K562 (cell line): Measurements from ENCODE around the gene CCR5AS.

Experiments used
- ATAC-seq: fragments of 200-7000 bp; cut with Tn5 transposase; 3 replicates; pipeline ENCODE4 v1.9.1; 2020; ENCODE audit warnings: moderate library complexity
- BruUV-seq: library from RNA; stranded (reverse); fragments of 400-500 nt; replicated peaks from 2 replicates; lab custom pipeline; 2021; lab: Mats Ljungman, UMichigan
- CTCF ChIA-PET: fragments of 300-600 bp; formaldehyde crosslinking; extraction: SDS; loops from one replicate; lab custom pipeline; 2021; ENCODE audit warnings: low intra/inter-chr PET ratio; lab: Yijun Ruan, JAX
- POLR2A ChIA-PET: fragments of 300-600, 350-650 bp; sonication (Branson Sonifier 250); formaldehyde crosslinking; extraction: SDS; loops from one replicate; lab custom pipeline; 2021; ENCODE audit warnings: antibody characterized with exemption, inconsistent platforms; lab: Yijun Ruan, JAX
- DNase-seq, 4 experiments: peaks; one replicate each; pipeline versions ENCODE4 v3.0.0 to v3.0.0-alpha.2; 2011 to 2018; ENCODE audit warnings: low spot score in 3 of 4, mixed read lengths in 3 of 4; ENCODE audit errors: extremely low read depth in 1 of 4
- FAIRE-seq: peaks from 2 replicates; lab custom pipeline; 2011; peaks lifted over from hg19 to GRCh38; lab: Jason Lieb, UNC
- H2AFZ ChIP-seq: 2 replicates; pipeline ENCODE4 v1.6.0; 2011; ENCODE audit warnings: low read depth, low read length, control low read depth, inconsistent platforms
- H3K27ac ChIP-seq: fragments of 200-600 bp; 3 replicates; pipeline ENCODE4 v1.8.0; 2011; ENCODE audit warnings: low read depth, mild to moderate bottlenecking, control low read depth, inconsistent platforms, low read length, moderate library complexity, mixed read lengths; ENCODE audit errors: extremely low read depth
- H3K27me3 ChIP-seq, 2 experiments: fragments of 300-600 bp in 1 of 2; 2 replicates in 1 of 2; 3 replicates in 1 of 2; pipeline versions ENCODE4 v1.6.0 to v1.8.0; 2011; ENCODE audit warnings: inconsistent platforms in 2 of 2, low read length in 2 of 2, mild to moderate bottlenecking in 1 of 2, mixed read lengths in 1 of 2, moderate library complexity in 1 of 2; ENCODE audit not compliant: control insufficient read depth in 2 of 2, insufficient read depth in 2 of 2
- H3K36me3 ChIP-seq: fragments of 300-600 bp; 3 replicates; pipeline ENCODE4 v1.8.0; 2011; ENCODE audit warnings: mild to moderate bottlenecking, low read length, inconsistent platforms; ENCODE audit not compliant: control insufficient read depth, insufficient read depth
- H3K4me1 ChIP-seq, 2 experiments: fragments of 200-600 bp in 1 of 2; replicated peaks in 1 of 2; 2 replicates in 1 of 2; 3 replicates in 1 of 2; pipeline versions ENCODE4 v1.5.1 to v1.8.0; 2011; ENCODE audit warnings: inconsistent platforms in 2 of 2, low read length in 2 of 2, mild to moderate bottlenecking in 1 of 2, mixed read lengths in 1 of 2, moderate library complexity in 1 of 2; ENCODE audit not compliant: control insufficient read depth in 2 of 2, insufficient read depth in 2 of 2
- H3K4me2 ChIP-seq: 2 replicates; pipeline ENCODE4 v1.6.1; 2011; ENCODE audit warnings: low read length, control low read depth, inconsistent platforms, mixed read lengths; ENCODE audit not compliant: insufficient read depth
- H3K4me3 ChIP-seq: fragments of 200-600 bp; sonication (generic), shearing (Covaris generic); 2 replicates; pipeline ENCODE4 v1.5.1; 2016; ENCODE audit warnings: control low read depth, inconsistent platforms
- H3K79me2 ChIP-seq: fragments of 200-600 bp; 3 replicates; pipeline ENCODE4 v1.8.0; 2011; ENCODE audit warnings: low read length, inconsistent platforms; ENCODE audit not compliant: control insufficient read depth, insufficient read depth
- H3K9ac ChIP-seq, 2 experiments: 2 replicates each; pipeline versions ENCODE4 v1.6.0 to v1.6.1; 2011; ENCODE audit warnings: low read depth in 2 of 2, low read length in 2 of 2, control low read depth in 1 of 2, inconsistent platforms in 1 of 2, mild to moderate bottlenecking in 1 of 2, mixed read lengths in 1 of 2; ENCODE audit not compliant: insufficient read depth in 1 of 2
- H3K9me1 ChIP-seq: one replicate; pipeline ENCODE4 v1.6.0; 2011; ENCODE audit warnings: inconsistent platforms, mild to moderate bottlenecking, low read length, moderate library complexity; ENCODE audit not compliant: control insufficient read depth, insufficient read depth
- H3K9me3 ChIP-seq: replicated peaks from 2 replicates; pipeline ENCODE4 v1.5.1; 2011; ENCODE audit warnings: low read depth, low read length, inconsistent platforms; ENCODE audit not compliant: control insufficient read depth, insufficient read depth
- H4K20me1 ChIP-seq: replicated peaks from 2 replicates; pipeline ENCODE4 v1.6.1; 2011; ENCODE audit warnings: low read length, inconsistent platforms, mixed read lengths; ENCODE audit not compliant: control insufficient read depth, insufficient read depth
- BRCA1 ChIP-seq, 2 experiments: fragments of 450-650 bp in 1 of 2; sonication (generic) in 1 of 2; formaldehyde crosslinking in 1 of 2; IDR thresholded peaks; 2 replicates each; pipeline versions ENCODE4 v1.5.0 to v1.6.1; 2017 to 2020; ENCODE audit warnings: mild to moderate bottlenecking in 1 of 2, missing genetic modification reagents in 1 of 2
- CEBPB ChIP-seq: fragments of 450-650 bp; IDR thresholded peaks from 2 replicates; pipeline ENCODE4 v1.6.1; 2016; ENCODE audit warnings: missing genetic modification characterization, missing compliant biosample characterization
- CREB1 ChIP-seq, 2 experiments: sonication (generic) in 1 of 2; formaldehyde crosslinking in 1 of 2; IDR thresholded peaks; 2 replicates each; pipeline versions ENCODE4 v1.6.1 to v1.8.0; 2012 to 2022; ENCODE audit warnings: inconsistent platforms in 1 of 2, mild to moderate bottlenecking in 1 of 2, missing genetic modification reagents in 1 of 2, moderate library complexity in 1 of 2
- HCFC1 ChIP-seq: IDR thresholded peaks from 2 replicates; pipeline ENCODE4 v1.6.1; 2012; ENCODE audit warnings: low read depth, low read length, improper control_type of control experiment
- MLLT1 ChIP-seq, 2 experiments: fragments of 450-650 bp; IDR thresholded peaks; 2 replicates each; pipeline ENCODE4 v1.6.1; 2016
- MTF1 ChIP-seq: fragments of 250-450 bp; sonication (Bioruptor Pico); IDR thresholded peaks from 2 replicates; pipeline ENCODE4 v1.9.0; 2021; ENCODE audit warnings: moderate library complexity, mild to moderate bottlenecking, inconsistent platforms, borderline replicate concordance
- TAF1 ChIP-seq: IDR thresholded peaks from 2 replicates; pipeline ENCODE4 v1.6.1; 2011; ENCODE audit warnings: mild to moderate bottlenecking, low read length, moderate library complexity; ENCODE audit not compliant: insufficient read depth, control insufficient read depth, severe bottlenecking; ENCODE audit errors: extremely low read depth
- TBP ChIP-seq: optimal IDR thresholded peaks from 2 replicates; pipeline ENCODE3; 2011; ENCODE audit warnings: low read depth, low read length, improper control_type of control experiment
- ZNF197 ChIP-seq: fragments of 200-800 bp; sonication (Bioruptor generic); IDR thresholded peaks from 2 replicates; pipeline ENCODE4 v1.6.1; 2016; ENCODE audit warnings: low read depth, missing genetic modification characterization, missing compliant biosample characterization
- ZNF507 ChIP-seq: conservative IDR thresholded peaks from 2 replicates; pipeline ENCODE4 v1.6.1; 2017; ENCODE audit warnings: missing genetic modification characterization, missing compliant biosample characterization
- WGBS: fragments of 100-300 bp; shearing (Covaris generic); methylation state at CpG from one replicate; pipeline ENCODE4 v1.1.6; 2016; ENCODE audit warnings: low coverage, mixed read lengths; ENCODE audit not compliant: insufficient coverage; ENCODE audit errors: missing lambda C conversion rate; 5-methylcytosine and 5-hydroxymethylcytosine counted together
- in situ Hi-C: fragments of 300-500 bp; cut with MboI; formaldehyde crosslinking; loops from 4 replicates; pipeline ENCODE4 v1.15.0; 2018; ENCODE audit warnings: inconsistent platforms, mixed read lengths
- intact Hi-C: fragments of 100-400 bp; cut with micrococcal nuclease; formaldehyde crosslinking; loops from 2 replicates; pipeline ENCODE4 v1.14.2; 2022
- TF ChIP-seq, protein P1 (sequence below): fragments of 450-650 bp; formaldehyde crosslinking; IDR thresholded peaks from 2 replicates; pipeline ENCODE4 v1.4.0; 2022; ENCODE audit warnings: mild to moderate bottlenecking, moderate library complexity

The CCR5AS gene

GRCh38 chr3:46375814-46376213, 31.1 kb downstream of the CCR5AS start:
- Histone ChIP-seq H3K9ac (no peak overlapping the region), H2AFZ (no peak overlapping the region), H3K27me3 (peaks cover 14 to 35% of the 10 kb centered on the region in 2 experiments; a peak in 4 of 5 replicates), H3K27ac (no peak overlapping the region), H3K36me3 (no peaks in the 10 kb centered on the region), H3K79me2 (no peaks in the 10 kb centered on the region), H3K4me2 (no peak overlapping the region), H3K9me1 (no peaks in the 10 kb centered on the region), H3K9me3 (no peaks in the 10 kb centered on the region), H3K4me1 (no peaks in the 10 kb centered on the region; a peak in 1 of 5 replicates), H3K4me3 (no peak overlapping the region), H4K20me1 (no peaks in the 10 kb centered on the region)
- ATAC-seq: no peak
- intact Hi-C loops: loop anchor here (5.0 kb wide), 1 partner anchor 299 kb away; no protein-coding TSS in a partner anchor
- in situ Hi-C loops: no loop called here
- WGBS: 3% methylated on average over 2 of the region's 2 CpGs
- DNase-seq: no peak
- POLR2A ChIA-PET: interaction anchor here (0.7 kb wide), 1 partner anchor 196 kb away, joined by 3 read pairs; no protein-coding TSS in a partner anchor
- no peak for FAIRE-seq
- CTCF ChIA-PET: no interaction called here
- no TSS peak for BruUV-seq
- no peak for TF ChIP-seq HCFC1
- no peak for TF ChIP-seq BRCA1 (IDR thresholded peaks at IDR 0.05)
- TF ChIP-seq BRCA1 (CRISPR knock-in tag; IDR thresholded peaks at IDR 0.05): no peak
- TF ChIP-seq MLLT1 (IDR thresholded peaks at IDR 0.05): no peak
- no peak for TF ChIP-seq CREB1 (IDR thresholded peaks at IDR 0.05)
- no peak for TF ChIP-seq CREB1 (CRISPR knock-in tag; IDR thresholded peaks at IDR 0.05)
- no peak for TF ChIP-seq TBP
- no peak for TF ChIP-seq ZNF197 (CRISPR knock-in tag)
- no peak for TF ChIP-seq CEBPB (tag)
- no peak for TF ChIP-seq ZNF507 (tag)
- TF ChIP-seq, protein P1, sequence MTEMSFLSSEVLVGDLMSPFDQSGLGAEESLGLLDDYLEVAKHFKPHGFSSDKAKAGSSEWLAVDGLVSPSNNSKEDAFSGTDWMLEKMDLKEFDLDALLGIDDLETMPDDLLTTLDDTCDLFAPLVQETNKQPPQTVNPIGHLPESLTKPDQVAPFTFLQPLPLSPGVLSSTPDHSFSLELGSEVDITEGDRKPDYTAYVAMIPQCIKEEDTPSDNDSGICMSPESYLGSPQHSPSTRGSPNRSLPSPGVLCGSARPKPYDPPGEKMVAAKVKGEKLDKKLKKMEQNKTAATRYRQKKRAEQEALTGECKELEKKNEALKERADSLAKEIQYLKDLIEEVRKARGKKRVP (CRISPR knock-in tag): no peak
- TF ChIP-seq TAF1: no peak
- TF ChIP-seq MTF1 (CRISPR knock-in tag): no peak
